Stimulated activated CD4-positive, alpha-beta T cell treated with anti-CD3 and anti-CD28 coated beads, Interleukin-2, amount 100 ng/mL, for 24 hours (primary cell): ENCODE measurements around the gene MAPRE3.

Experiments
- DNase-seq, 2 donors: peaks; one replicate each; pipeline ENCODE4 v3.0.0-alpha.2; 2020

Gene MAPRE3

DNA sequence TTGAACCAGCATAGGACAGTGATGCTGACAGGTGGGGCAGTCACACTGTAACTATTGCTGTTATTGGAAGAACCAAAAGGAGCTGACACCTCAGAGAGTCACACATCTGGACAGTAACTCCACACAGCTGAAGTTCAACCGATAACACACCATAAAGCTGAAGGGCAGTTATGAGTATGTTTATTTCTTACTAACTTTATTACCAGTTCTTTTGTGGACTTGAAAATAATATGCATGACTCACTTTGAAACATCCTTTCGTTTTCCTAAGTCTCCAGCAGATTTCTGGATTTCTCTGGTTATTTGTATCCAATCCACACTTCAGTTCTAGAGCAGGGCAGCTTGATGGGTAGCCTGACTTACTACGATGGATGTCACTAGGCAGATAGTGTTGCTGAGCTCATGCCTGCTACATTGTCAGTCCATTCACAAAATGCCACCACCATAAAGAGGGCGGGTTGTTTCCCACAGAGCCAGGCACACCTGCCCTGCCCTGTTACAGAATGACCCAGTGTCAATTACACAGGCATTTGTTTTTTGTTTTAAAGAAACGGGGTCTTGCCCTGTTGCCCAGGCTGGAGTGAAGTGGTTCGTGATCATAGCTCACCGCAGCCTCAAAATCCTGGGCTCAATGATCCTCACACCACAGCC is 72.7 kb downstream of the MAPRE3 start:
- DNase-seq: no peak

DNA sequence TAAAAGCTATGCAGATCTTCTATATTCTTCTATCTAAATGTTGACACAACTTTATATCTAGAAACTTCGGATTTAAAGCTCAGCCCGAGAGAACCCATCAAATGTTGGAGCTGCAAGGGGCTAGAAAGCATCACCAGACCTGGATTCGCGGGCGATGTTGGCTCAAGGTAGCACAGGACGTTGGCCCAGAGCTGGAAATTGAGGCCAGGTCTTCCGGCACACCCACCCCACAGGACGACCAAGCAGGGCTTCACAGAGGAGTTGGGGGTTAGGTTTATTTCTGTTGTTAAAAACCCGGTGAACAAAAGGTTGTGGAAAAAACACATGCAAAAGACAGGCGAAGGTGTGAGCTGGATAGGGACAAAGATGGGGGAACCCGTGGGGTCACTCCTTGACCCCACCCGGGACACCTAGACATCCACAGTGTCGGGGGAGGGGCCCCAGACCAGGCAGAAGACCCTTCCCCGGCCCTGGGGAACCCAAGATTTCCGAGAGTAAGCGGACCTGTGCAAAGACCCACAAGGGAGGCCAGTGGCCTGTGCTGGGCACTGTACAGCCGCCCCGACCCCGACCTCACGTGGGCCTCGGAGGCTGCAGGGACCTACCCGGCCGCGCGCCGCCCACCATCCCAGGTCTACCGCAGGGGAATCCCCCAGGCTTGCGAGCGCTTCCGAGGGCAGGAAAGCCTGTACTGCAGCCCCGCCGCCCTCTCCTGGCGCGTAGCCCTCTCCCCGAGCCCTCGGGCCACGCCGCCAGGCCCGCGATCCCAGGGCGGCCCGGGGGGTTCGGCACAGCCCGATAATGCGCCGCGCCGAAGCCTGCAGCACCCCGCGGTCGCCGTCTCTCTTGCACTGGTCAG is 79.2 kb downstream of the MAPRE3 start:
- DNase-seq: peak; percentile 72 to 78

DNA sequence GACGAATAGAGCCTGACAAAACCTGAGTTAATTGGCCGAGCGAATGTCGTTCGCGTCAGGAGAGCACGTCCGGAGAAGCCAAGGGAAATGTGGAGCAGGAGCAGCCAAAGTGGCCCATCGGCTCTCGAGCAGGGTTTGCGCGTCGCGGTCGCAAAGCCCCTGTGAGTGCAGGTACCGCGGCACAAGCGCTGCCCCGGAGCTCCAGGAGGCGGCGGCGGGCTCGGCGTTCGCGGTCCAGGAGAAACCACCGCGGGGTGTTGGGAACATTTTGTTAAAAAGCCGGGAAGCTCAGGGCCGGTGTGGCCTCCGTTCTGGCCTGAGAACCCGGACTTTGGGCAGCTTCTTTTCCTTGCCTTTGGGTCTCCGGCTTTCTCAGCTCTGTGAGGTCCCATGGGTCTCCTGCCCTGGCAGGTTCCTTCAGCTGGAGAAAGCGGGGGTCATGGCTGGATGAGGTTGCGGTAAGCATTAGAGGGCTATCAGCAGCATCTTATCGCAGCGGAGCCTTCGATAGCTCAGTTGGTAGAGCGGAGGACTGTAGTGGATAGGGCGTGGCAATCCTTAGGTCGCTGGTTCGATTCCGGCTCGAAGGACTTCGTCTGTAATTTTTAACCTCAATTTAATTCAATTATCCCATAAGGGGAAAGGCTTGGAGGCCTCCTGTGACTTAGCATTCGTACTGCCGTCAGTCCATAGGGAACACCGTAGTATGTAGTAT is 80.0 kb downstream of the MAPRE3 start:
- peak; percentile 91 to 94 for DNase-seq

DNA sequence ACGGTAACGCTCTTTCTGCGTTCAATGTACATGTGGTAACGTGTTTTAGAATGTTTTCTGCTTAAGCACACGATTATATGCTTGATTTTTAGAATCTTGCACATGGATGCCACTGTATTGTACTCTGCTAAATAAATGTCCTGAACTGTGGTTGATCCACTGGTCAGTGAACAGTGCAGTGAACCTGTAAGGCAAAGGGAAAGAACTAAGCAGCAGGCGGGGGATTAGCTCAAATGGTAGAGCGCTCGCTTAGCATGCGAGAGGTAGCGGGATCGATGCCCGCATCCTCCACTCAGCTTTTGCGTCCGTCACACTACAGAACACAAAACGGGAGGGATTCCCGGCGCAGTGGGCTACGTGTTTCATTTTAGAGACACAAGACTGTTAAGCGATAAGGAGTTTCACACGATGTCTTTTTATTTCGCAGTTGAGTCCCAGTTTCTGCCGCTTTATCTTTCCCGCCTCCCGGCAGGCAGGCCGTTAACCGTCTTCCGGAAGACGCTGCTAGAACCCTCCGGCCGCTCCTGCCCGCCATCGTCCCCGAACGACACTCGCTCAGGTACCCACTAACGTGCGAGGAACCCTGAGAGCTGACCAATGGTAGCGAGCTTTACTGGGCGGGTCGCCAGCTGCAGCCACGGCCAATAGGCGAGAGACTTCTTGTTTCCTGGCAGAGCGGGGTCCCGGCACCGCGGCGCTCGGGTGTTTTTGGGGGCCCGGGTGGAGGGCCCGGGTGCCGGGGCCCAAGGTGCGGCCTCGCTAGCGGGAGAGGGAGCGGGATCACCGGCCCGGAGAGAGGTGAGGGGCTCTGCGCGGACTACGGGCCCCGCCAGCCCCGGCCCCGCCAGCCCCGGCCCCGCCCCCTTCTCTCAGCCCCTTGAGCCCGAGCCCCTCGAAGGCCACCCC is 80.8 kb downstream of the MAPRE3 start, which contains the start of gene AGBL5:
Gene AGBL5 (plus strand): TSS at position 673 of the 906 bp plus-strand sequence. CDS start 1,291 bp downstream, outside the sequence.
- peak; percentile 94 to 95 for DNase-seq

DNA sequence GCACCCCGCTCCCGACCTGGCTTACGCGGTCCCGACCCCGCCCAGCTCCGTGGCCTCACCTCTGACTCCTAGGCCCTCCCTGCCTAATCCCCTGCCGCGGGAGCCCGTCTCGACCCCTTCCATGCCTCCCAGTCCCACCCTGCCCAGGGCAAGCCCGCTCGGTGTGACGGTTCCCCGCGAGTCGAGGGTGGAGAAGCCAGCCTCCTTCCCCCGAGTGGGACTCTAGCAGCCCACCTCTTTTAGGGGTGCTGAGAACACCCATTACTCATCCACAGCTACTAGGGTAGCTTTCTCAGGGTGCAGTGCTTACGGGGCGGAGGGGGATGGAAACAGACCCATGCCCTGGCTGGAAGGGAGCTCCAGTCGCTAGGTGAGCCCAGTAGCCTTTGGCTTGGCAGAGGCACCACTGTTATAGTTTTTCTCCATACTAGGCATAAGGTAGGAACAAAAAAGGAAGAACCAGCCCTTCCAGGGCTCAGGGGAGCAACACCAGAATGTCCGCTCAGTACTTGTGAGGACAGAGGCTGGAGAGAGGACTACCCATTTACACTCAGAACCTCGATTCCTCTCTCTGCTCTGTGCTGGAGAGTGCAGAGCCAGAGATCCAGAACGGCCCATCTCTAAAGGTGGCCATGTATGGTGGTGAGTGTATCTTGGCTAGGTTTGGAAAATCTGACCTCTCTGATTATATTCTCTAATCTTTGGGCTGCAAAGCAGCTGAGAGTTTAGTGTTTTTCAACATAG is 81.6 kb downstream of the MAPRE3 start:
- DNase-seq: peak in 1 of 2 donors; percentile 58

DNA sequence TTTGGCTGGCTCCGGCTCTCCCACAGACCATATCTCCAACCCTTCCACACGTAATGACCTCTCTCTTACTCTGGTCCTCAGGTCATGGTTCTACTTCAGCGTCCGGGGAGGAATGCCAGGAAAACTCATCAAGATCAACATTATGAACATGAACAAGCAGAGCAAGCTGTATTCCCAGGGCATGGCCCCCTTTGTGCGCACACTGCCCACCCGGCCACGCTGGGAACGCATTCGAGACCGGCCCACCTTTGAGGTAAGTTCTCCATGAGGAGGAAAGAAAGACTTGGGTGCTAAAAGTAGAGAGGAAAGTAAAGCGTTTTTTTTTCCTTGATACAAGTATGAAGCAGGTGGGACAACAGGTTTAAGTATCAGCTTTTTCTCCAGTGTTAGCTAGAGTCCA is 82.9 kb downstream of the MAPRE3 start:
- DNase-seq: no peak

DNA sequence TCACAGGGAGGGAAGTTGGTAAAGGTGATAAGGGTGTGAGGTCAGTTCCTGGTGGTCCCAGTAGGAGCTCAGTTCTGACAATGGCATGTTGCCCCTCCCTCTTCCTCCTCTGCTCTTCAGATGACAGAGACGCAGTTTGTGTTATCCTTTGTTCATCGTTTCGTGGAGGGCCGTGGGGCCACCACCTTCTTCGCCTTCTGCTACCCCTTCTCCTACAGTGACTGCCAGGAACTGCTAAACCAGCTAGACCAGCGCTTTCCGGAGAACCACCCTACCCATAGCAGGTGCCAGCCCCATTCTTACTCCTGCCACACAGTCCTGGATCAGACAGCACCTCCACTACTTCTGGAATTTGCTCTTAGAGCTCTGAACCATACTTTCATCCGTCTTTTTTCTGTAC is 83.3 kb downstream of the MAPRE3 start:
- no peak for DNase-seq

DNA sequence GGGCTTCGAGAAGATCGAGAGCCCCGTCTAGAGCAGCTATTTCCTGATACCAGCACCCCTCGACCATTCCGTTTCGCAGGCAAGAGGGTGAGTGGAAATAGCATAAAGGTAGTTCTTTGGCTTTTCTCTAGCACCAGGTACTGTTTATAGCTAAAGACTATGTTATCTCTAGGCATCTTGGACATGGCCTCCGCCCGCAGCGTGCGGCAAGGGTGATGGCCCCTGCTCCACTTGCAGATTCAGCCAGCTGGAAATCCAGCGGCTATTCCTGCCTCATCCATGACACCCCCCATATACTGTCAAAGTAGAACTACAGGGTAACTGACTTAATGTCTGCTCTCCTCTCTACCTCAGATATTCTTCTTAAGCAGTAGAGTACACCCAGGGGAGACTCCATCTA is 84.3 kb downstream of the MAPRE3 start:
- DNase-seq: no peak

DNA sequence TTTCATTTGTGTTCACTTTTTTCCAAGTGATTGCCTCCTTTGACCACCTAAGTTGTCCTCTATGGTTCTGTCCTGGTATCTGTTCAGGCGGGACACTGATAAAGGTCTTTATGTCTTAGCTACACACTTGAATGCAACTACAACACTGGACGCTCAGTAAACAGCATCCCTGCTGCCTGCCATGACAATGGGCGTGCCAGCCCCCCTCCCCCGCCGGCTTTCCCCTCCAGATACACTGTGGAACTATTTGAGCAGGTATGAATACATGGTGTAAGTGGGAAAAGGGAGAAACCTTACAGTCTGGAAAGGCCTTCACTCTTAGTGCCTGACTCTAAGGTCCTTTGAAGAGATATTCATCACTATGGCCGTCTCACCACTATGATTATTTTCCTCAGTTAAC is 86.7 kb downstream of the MAPRE3 start:
- no peak for DNase-seq

DNA sequence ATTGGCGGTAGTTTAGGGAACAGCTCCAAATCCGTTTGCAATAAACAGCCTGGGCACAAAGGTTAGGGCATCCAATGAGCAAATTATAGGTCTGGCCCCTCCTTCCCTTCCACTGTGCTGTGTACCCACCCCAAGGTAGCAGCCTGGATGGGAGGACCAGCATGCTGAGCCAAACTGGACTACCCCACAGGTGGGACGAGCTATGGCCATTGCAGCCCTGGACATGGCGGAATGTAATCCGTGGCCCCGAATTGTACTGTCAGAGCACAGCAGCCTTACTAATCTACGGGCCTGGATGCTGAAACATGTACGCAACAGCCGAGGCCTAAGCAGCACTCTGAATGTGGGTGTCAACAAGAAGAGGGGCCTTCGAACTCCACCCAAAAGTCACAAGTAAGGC is 87.8 kb downstream of the MAPRE3 start:
- no peak for DNase-seq

DNA sequence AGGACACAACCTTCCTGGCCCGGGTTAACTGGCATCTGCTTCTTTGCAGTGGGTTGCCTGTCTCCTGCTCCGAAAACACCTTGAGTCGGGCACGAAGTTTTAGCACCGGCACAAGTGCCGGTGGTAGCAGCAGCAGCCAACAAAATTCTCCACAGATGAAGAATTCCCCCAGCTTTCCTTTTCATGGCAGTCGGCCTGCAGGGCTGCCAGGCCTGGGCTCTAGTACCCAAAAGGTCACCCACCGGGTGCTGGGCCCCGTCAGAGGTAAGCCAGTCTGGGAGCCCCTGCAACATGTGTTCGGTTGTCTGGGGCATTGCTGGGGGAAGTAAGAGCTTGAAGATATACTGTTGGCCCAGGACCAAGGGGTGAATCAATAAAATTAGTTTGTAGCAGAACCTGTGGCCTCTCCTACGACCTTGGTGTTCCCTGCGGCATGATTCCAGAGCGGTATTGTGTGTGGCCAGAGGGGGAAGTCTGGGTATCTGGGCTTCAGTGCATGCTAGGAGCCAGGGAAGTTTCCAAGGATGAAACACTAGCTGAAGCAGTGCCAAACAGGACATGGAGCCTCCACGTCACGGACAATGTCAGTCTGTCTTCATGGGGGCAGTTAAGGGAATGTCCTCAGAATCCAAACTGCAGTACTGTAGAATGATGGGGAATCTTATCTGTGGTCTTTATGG is 88.8 kb downstream of the MAPRE3 start:
- DNase-seq: no peak

DNA sequence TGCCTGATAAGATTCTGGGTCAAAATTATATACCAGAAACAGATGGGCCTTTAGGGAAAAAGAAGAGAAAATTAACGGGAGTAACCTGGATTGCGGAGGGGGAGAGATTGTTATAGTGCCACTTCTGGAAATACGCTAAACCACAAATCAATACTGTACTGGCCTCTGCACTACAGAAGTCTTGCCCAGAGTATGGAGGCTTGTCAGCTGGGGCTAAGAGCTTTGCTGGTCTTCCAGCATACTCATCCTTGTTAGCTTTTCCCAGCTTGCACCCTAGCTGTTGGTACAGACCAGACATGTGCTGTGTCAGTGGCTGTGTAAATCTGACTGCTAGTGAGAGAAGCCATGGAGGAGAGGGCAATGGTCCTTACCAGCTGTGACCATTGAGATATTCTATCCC is 89.9 kb downstream of the MAPRE3 start:
- no peak for DNase-seq

DNA sequence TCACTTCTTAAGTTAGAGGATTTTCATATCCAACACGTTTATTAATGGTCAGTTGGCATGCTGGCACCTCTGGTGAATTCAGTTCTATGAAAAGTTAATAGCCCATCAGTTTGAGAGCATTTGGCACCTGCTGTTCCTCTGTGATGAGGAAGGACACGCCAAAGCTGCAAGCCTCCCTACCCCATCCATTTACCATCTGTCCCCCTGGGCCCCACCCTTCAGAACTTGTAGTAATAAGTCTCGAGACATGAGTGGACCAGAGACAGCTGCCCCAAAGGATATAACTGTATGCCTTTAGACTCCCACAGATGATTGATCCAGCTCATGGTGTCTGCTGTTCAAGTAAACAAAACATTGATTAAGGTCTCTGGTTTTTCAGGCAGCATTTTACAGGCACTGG is 94.7 kb downstream of the MAPRE3 start:
- no peak for DNase-seq

DNA sequence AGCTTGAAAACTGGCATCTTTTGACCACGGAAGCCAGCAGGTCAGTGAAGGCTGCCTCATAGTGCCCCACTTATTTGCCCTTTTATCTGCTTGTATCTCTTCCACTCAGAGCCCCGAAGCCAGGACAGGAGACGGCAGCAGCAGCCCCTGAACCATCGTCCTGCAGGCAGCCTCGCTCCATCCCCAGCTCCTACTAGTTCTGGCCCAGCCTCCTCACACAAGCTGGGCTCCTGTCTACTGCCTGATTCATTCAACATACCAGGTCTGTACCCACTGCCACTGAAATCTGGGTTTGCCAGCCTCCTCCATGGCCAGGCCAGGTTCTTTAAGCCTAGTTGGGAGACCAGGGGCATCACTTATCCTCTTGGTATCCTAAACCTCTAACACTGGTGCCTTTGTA is 96.9 kb downstream of the MAPRE3 start:
- DNase-seq: no peak

DNA sequence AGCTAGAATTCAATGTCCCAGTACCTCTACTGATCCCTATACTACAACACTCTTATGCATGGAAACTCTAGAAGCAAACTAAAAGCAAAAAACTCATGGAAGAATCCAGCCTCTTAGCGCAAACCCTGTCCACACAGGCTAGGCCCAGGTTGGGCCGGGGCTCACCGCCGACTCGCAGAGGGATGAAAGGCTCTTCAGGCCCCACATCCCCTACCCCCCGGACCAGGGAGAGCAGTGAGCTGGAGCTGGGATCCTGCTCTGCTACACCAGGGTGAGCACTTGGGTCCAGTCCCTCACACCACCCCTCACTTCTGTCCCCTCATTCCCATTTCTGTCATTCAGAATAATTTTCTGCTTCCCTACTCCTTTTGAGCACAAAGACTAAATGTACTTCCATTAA is 99.0 kb downstream of the MAPRE3 start:
- no peak for DNase-seq

DNA sequence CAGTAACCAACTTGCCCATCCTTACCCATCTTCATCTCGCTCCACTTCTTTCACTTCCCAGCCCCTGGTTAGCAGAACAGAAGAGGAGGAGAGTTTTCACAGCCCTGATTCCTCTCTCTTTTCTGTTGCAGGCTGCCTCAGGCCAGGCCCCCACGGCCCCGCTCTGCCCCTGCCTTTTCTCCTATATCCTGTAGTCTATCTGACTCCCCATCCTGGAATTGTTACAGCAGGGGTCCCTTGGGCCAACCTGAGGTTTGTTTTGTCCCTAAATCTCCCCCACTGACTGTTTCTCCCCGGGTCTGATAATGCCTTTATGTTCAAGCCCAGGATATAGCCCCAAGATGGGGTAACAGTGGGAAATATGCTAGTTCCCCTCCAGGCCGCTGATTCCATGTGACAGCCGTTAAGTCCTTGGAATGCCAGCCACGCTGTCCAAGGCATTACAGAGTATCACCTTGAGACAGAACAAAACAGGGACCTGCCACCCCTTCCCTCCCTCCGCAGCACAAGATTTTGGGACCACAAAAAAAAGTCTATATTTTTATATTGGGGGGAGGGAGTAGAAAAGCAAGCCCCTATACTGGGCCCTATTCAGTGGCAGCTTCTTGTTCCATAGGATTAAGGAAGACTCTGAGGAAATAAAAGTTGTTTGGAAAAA is 99.7 kb downstream of the MAPRE3 start:
- no peak for DNase-seq

DNA sequence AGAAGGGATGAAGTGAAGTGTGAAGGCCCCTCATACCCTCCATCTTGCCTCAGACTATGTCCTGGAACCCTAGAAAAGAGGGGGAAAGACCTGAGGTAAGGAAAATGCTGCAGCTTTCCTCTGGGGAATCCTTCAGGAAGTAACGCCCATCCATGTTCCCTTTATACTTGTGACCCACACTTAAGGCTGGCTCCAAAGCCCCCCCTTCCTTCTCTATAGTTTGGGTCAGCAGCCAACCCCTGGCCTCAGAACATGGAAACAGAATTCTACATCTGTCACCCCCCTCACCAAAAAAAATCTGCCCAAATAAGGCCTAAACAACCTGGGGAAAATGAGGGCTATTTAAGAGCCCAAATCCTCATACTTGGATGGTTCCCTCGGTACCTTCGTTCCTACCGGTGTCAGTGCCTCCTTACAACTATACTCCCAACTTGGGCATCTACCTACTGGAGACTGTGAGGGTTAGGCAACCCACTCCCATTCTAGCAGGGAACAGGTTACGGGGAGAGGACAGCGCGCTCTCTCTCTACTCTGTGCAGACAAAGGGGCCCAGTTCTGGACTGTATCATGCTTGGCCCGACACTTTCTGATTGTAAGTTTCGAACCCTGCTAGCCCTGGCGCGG is 100.3 kb downstream of the MAPRE3 start:
- DNase-seq: no peak

DNA sequence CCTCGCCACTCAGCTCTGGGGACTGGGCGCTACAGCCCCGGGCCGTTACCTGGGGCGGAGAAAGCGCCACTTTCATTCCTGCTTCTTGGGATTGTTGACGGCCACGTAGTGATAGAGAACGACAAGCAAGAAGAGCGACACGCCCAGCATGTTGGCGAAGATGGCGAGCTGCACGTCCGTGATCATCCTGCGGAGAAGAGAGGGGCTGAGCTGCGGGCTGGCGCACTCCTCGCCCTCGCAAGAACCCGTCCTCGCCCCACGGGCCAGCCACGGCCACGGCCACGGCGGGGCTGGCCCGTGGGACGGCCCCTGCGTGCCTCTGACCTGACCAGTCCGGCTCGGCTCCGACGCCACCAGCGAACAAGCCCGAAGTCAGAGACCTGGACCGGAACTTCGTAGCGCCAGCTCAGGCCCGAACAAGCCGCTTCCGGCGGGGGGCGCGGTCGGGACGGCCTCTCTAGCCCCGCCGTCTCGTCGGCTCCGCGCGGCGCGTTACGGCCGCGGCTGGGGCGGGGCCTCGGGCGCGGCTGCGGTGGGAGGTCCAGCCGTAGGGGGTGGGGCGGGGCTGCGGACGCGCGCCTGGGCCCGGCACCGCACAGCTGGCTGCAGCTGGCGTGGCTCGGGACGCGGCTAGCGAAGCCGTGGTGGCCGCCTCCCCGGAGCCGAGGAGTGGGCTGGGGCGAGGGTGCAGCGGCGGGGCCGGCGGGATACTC is 101.0 kb downstream of the MAPRE3 start, which contains the start of gene OST4:
Gene OST4 (minus strand): TSS at position 378 of the 713 bp plus-strand sequence.
- DNase-seq: peak; percentile 91 to 94
